H9 (cell line): ENCODE results near the gene YIPF3. TPM values are rescaled to one million over a fixed set of nuclear protein-coding genes. Genes with fewer than 3 reads are reported as not detected.

ENCODE experiments used
- DNase-seq: peaks from one replicate; pipeline ENCODE4 v3.0.0-alpha.2; 2017
- H2AFZ ChIP-seq: one replicate; pipeline ENCODE4 v1.6.1; 2013; ENCODE audit warnings: mild to moderate bottlenecking, low read length, control low read depth, moderate library complexity
- H2AK5ac ChIP-seq: 2 replicates; pipeline ENCODE4 v1.6.1; 2013; ENCODE audit warnings: low read length, control low read depth, mixed read lengths; ENCODE audit not compliant: insufficient read length
- H2BK120ac ChIP-seq: one replicate; pipeline ENCODE4 v1.6.1; 2013; ENCODE audit warnings: low read depth, mild to moderate bottlenecking, low read length, control low read depth, inconsistent platforms; ENCODE audit not compliant: poor library complexity, severe bottlenecking
- H2BK12ac ChIP-seq: 2 replicates; pipeline ENCODE4 v1.6.1; 2013; ENCODE audit warnings: low read length, control low read depth, mixed read lengths, low read depth; ENCODE audit not compliant: insufficient read length
- H2BK15ac ChIP-seq: 2 replicates; pipeline ENCODE4 v1.6.1; 2013; ENCODE audit warnings: low read depth, low read length, control low read depth
- H2BK20ac ChIP-seq: one replicate; pipeline ENCODE4 v1.6.1; 2013; ENCODE audit warnings: low read depth, mild to moderate bottlenecking, low read length, control low read depth, inconsistent platforms; ENCODE audit not compliant: poor library complexity, severe bottlenecking
- H2BK5ac ChIP-seq: 2 replicates; pipeline ENCODE4 v1.6.1; 2013; ENCODE audit warnings: low read length, control low read depth, mixed read lengths; ENCODE audit not compliant: insufficient read length
- H3K14ac ChIP-seq: 2 replicates; pipeline ENCODE4 v1.6.1; 2013; ENCODE audit warnings: low read length, control low read depth; ENCODE audit not compliant: insufficient read depth
- H3K18ac ChIP-seq: 2 replicates; pipeline ENCODE4 v1.6.1; 2013; ENCODE audit warnings: low read depth, mild to moderate bottlenecking, mixed read lengths, low read length, control low read depth; ENCODE audit not compliant: insufficient read length
- H3K23ac ChIP-seq: 2 replicates; pipeline ENCODE4 v1.6.1; 2013; ENCODE audit warnings: low read length, control low read depth, mixed read lengths, low read depth; ENCODE audit not compliant: insufficient read length
- H3K23me2 ChIP-seq: 2 replicates; pipeline ENCODE4 v1.6.1; 2013; ENCODE audit warnings: low read depth, mild to moderate bottlenecking, mixed read lengths, low read length, control low read depth; ENCODE audit not compliant: insufficient read length, poor library complexity, severe bottlenecking
- H3K27ac ChIP-seq: 2 replicates; pipeline ENCODE4 v1.5.1; 2013; ENCODE audit warnings: low read length, control low read depth, mixed read lengths, low read depth; ENCODE audit not compliant: insufficient read length
- H3K27me3 ChIP-seq: 2 replicates; pipeline ENCODE4 v1.6.1; 2013; ENCODE audit warnings: low read length, control low read depth, inconsistent platforms; ENCODE audit not compliant: insufficient read depth
- H3K4ac ChIP-seq: 2 replicates; pipeline ENCODE4 v1.6.1; 2013; ENCODE audit warnings: low read depth, mild to moderate bottlenecking, control low read depth, inconsistent platforms, low read length, moderate library complexity
- H3K4me1 ChIP-seq: 2 replicates; pipeline ENCODE4 v1.6.1; 2013; ENCODE audit warnings: low read length, control low read depth, inconsistent platforms; ENCODE audit not compliant: insufficient read depth
- H3K4me2 ChIP-seq: 2 replicates; pipeline ENCODE4 v1.6.1; 2013; ENCODE audit warnings: low read length, control low read depth, mixed read lengths; ENCODE audit not compliant: insufficient read length, insufficient read depth
- H3K56ac ChIP-seq: 2 replicates; pipeline ENCODE4 v1.6.1; 2013; ENCODE audit warnings: low read depth, mild to moderate bottlenecking, mixed read lengths, low read length, control low read depth; ENCODE audit not compliant: insufficient read length
- H3K79me1 ChIP-seq: 2 replicates; pipeline ENCODE4 v1.6.1; 2013; ENCODE audit warnings: low read depth, mild to moderate bottlenecking, moderate library complexity, low read length, control low read depth, inconsistent platforms; ENCODE audit not compliant: insufficient read depth, poor library complexity, severe bottlenecking
- H3K79me2 ChIP-seq: 2 replicates; pipeline ENCODE4 v1.6.1; 2013; ENCODE audit warnings: low read length, control low read depth, inconsistent platforms; ENCODE audit not compliant: insufficient read depth
- H3K9ac ChIP-seq: 2 replicates; pipeline ENCODE4 v1.6.1; 2013; ENCODE audit warnings: low read length, control low read depth, mixed read lengths; ENCODE audit not compliant: insufficient read length; ENCODE audit errors: extremely low read depth
- H3K9me3 ChIP-seq: one replicate; pipeline ENCODE4 v1.6.1; 2013; ENCODE audit warnings: low read depth, low read length, inconsistent platforms; ENCODE audit not compliant: control insufficient read depth
- H3T11ph ChIP-seq: one replicate; pipeline ENCODE4 v1.6.1; 2013; ENCODE audit warnings: mild to moderate bottlenecking, low read length, control low read depth, inconsistent platforms
- H4K20me1 ChIP-seq: one replicate; pipeline ENCODE4 v1.6.1; 2013; ENCODE audit not compliant: control insufficient read depth, insufficient read length, insufficient read depth
- H4K5ac ChIP-seq: 2 replicates; pipeline ENCODE4 v1.6.1; 2013; ENCODE audit warnings: low read depth, mild to moderate bottlenecking, mixed read lengths, low read length, control low read depth; ENCODE audit not compliant: insufficient read length
- H4K8ac ChIP-seq: replicated peaks from 2 replicates; pipeline ENCODE4 v1.6.1; 2013; ENCODE audit warnings: low read length, control low read depth, mixed read lengths, low read depth; ENCODE audit not compliant: insufficient read length
- H4K91ac ChIP-seq: 2 replicates; pipeline ENCODE4 v1.6.1; 2013; ENCODE audit warnings: low read depth, mild to moderate bottlenecking, moderate library complexity, mixed read lengths, low read length, control low read depth; ENCODE audit not compliant: insufficient read length
- H3K27ac Mint-ChIP-seq, 3 experiments: 2 replicates in 2 of 3; 3 replicates in 1 of 3; pipeline ENCODE4 v1.8.0; 2020 to 2021; ENCODE audit warnings: mixed read lengths in 3 of 3, mild to moderate bottlenecking in 1 of 3, moderate library complexity in 1 of 3
- H3K27me3 Mint-ChIP-seq: 2 replicates; pipeline ENCODE4 v1.8.0; 2021; ENCODE audit warnings: low read depth, mild to moderate bottlenecking, moderate library complexity, mixed read lengths
- H3K36me3 Mint-ChIP-seq, 3 experiments: 2 replicates in 2 of 3; 3 replicates in 1 of 3; pipeline ENCODE4 v1.8.0; 2020 to 2021; ENCODE audit warnings: low read depth in 3 of 3, mixed read lengths in 3 of 3; ENCODE audit not compliant: insufficient read depth in 1 of 3
- H3K4me1 Mint-ChIP-seq, 2 experiments: 2 replicates each; pipeline ENCODE4 v1.8.0; 2020; ENCODE audit warnings: mixed read lengths in 2 of 2
- H3K4me3 Mint-ChIP-seq, 2 experiments: 2 replicates in 1 of 2; 3 replicates in 1 of 2; pipeline ENCODE4 v1.8.0; 2020 to 2021; ENCODE audit warnings: mild to moderate bottlenecking in 2 of 2, mixed read lengths in 2 of 2, moderate library complexity in 1 of 2
- H3K9me3 Mint-ChIP-seq, 2 experiments: 2 replicates in 1 of 2; 3 replicates in 1 of 2; pipeline ENCODE4 v1.8.0; 2020; ENCODE audit warnings: mild to moderate bottlenecking in 2 of 2, mixed read lengths in 2 of 2, moderate library complexity in 1 of 2
- CTCF ChIP-seq: fragments of 200-600 bp; sonication (generic); conservative IDR thresholded peaks from 3 replicates; pipeline ENCODE4 v1.8.0; 2021; ENCODE audit warnings: antibody characterized with exemption, mild to moderate bottlenecking
- WGBS: extraction: QIAGEN DNeasy Blood & Tissue Kit; methylation state at CpG from one replicate; pipeline ENCODE4 v1.1.7; 2013; ENCODE audit warnings: missing lambda C conversion rate, low lambda C conversion rate, mixed read lengths; ENCODE audit not compliant: insufficient read length; ENCODE audit errors: extremely low coverage; 5-methylcytosine and 5-hydroxymethylcytosine counted together
- total RNA-seq: library from RNA; stranded (reverse); gene quantifications from 2 replicates; pipeline ENCODE4 v1.2.1, GENCODE V29; 2021

YIPF3 gene
- total RNA-seq, 1 experiment from 2014 or later: 84.5 TPM

- no peaks in the 10 kb centered on the region for H3K23me2 ChIP-seq
- TF ChIP-seq CTCF: no peak
- peaks cover 6% of the 10 kb centered on the region; the same call in 1 of the 2 replicates for H3K4me1 ChIP-seq
- peaks cover 5% of the 10 kb centered on the region for H3K79me1 ChIP-seq
- H2AFZ ChIP-seq: no peak overlapping the region
- Mint-ChIP-seq H3K27me3 (no peaks in the 10 kb centered on the region), H3K4me3 (no peak overlapping the region; a peak in 1 of 5 replicates), H3K27ac (no peak overlapping the region), H3K9me3 (no peaks in the 10 kb centered on the region), H3K36me3 (peaks cover 2 to 18% (median 15%) of the 10 kb centered on the region in 3 experiments; a peak in 6 of 7 replicates), H3K4me1 (peaks cover 30% of the 10 kb centered on the region in 2 experiments)
- H3K79me2 ChIP-seq: no peaks in the 10 kb centered on the region; the same call in 1 of the 2 replicates
- no peak overlapping the region for H2BK120ac ChIP-seq
- no peak overlapping the region for H4K8ac ChIP-seq
- no peak overlapping the region for H4K91ac ChIP-seq
- no peak overlapping the region for H2BK12ac ChIP-seq
- H3K18ac ChIP-seq: no peak overlapping the region
- no peaks in the 10 kb centered on the region for H3K27me3 ChIP-seq
- H2BK5ac ChIP-seq: no peak overlapping the region
- H3K4ac ChIP-seq: no peak overlapping the region
- DNase-seq: no peak
- no CpG with 5 or more reads among the region's 6 CpGs for WGBS
- H3K27ac ChIP-seq: no peak overlapping the region
- no peak overlapping the region for H3K9ac ChIP-seq
- H3K4me2 ChIP-seq: no peak overlapping the region
- peaks cover 2% of the 10 kb centered on the region for H4K20me1 ChIP-seq
- no peak overlapping the region for H3K23ac ChIP-seq
- H3K56ac ChIP-seq: no peak overlapping the region
- no peak overlapping the region for H2BK15ac ChIP-seq
- no peak overlapping the region for H2AK5ac ChIP-seq
- H3K9me3 ChIP-seq: no peaks in the 10 kb centered on the region
- H3K14ac ChIP-seq: no peak overlapping the region
- H4K5ac ChIP-seq: no peak overlapping the region
- H2BK20ac ChIP-seq: no peak overlapping the region
- no peak overlapping the region for H3T11ph ChIP-seq
Observed at GRCh38 chr6:43494321-43494720, 22.4 kb downstream of the YIPF3 start.
